NOMO-1 (cell line): Measurements from ENCODE around the gene ATP7B.
"Not testable (repeated sequence)": the region's sequence is repeated elsewhere in the genome, so short reads cannot be mapped to it uniquely, and the experiment has no call there.

Source experiments
- DNase-seq, 2 experiments: peaks; one replicate each; lab custom pipeline; 2025; ENCODE audit not compliant: unreplicated experiment in 2 of 2; lab: John Stamatoyannopoulos, UW

The ATP7B gene

GRCh38 chr13:52006523-52007245, 4.6 kb downstream of the ATP7B start:
- no peak for DNase-seq

GRCh38 chr13:52005841-52006522, 5.3 kb downstream of the ATP7B start:
- DNase-seq: no peak

- DNase-seq: no peak
Measured at GRCh38 chr13:52004511-52005170, 6.6 kb downstream of the ATP7B start.

- no peak for DNase-seq
Measured at GRCh38 chr13:52003541-52003940, 7.7 kb downstream of the ATP7B start.

- DNase-seq: no peak
Measured at GRCh38 chr13:52002361-52002760, 8.9 kb downstream of the ATP7B start.

- peak; percentile 17 to 60 for DNase-seq
Measured at GRCh38 chr13:52001120-52001731, 10.0 kb downstream of the ATP7B start.

GRCh38 chr13:51999921-52000320, 11.3 kb downstream of the ATP7B start:
- DNase-seq: no peak

- no peak for DNase-seq
Measured at GRCh38 chr13:51999510-51999911, 11.7 kb downstream of the ATP7B start.

- DNase-seq: no peak
Measured at GRCh38 chr13:51998723-51999509, 12.3 kb downstream of the ATP7B start.

GRCh38 chr13:51997641-51998330, 13.5 kb downstream of the ATP7B start:
- DNase-seq: no peak

- no peak for DNase-seq
Measured at GRCh38 chr13:51997186-51997585, 14.1 kb downstream of the ATP7B start.

- no peak for DNase-seq
Measured at GRCh38 chr13:51996641-51997040, 14.6 kb downstream of the ATP7B start.

GRCh38 chr13:51995677-51996551, 15.3 kb downstream of the ATP7B start:
- no peak for DNase-seq

- DNase-seq: no peak
Measured at GRCh38 chr13:51993713-51994112, 17.5 kb downstream of the ATP7B start.

- no peak for DNase-seq
Measured at GRCh38 chr13:51988988-51989618, 22.1 kb downstream of the ATP7B start.

GRCh38 chr13:51984904-51985303, 26.3 kb downstream of the ATP7B start:
- DNase-seq: not testable (repeated sequence)

- DNase-seq: not testable (repeated sequence)
Measured at GRCh38 chr13:51983292-51983691, 28.0 kb downstream of the ATP7B start.

GRCh38 chr13:51981355-51981754, 29.9 kb downstream of the ATP7B start:
- DNase-seq: no peak

- DNase-seq: no peak
Measured at GRCh38 chr13:51980908-51981307, 30.3 kb downstream of the ATP7B start.
